GM23338 (cell line): ENCODE results near the gene NET1. TPM values are rescaled to one million over a fixed set of nuclear protein-coding genes. Genes with fewer than 3 reads are reported as not detected.

Experiments
- ATAC-seq: fragments of 200-7000 bp; cut with Tn5 transposase; 3 replicates; pipeline ENCODE4 v1.9.1; 2020
- DNase-seq: peaks from one replicate; pipeline ENCODE4 v3.0.0-alpha.2; 2015; ENCODE audit warnings: low spot score
- H2AFZ ChIP-seq: fragments of 200-600 bp; sonication (generic); 2 replicates; pipeline ENCODE4 v1.8.0; 2016; ENCODE audit warnings: antibody characterized with exemption, mild to moderate bottlenecking, moderate library complexity
- H3F3A ChIP-seq: fragments of 200-600 bp; sonication (generic); replicated peaks from 2 replicates; pipeline ENCODE4 v1.8.0; 2017; ENCODE audit warnings: antibody characterized with exemption, mixed run types, low read depth
- H3K27ac ChIP-seq: fragments of 200-600 bp; sonication (generic); 2 replicates; pipeline ENCODE4 v1.6.1; 2016; ENCODE audit warnings: low read depth
- H3K27me3 ChIP-seq: fragments of 200-600 bp; sonication (generic); 2 replicates; pipeline ENCODE4 v1.8.0; 2016; ENCODE audit warnings: mild to moderate bottlenecking, mixed run types, moderate library complexity; ENCODE audit not compliant: insufficient read depth
- H3K36me3 ChIP-seq: fragments of 200-600 bp; sonication (generic); 2 replicates; pipeline ENCODE4 v1.8.0; 2016; ENCODE audit warnings: mild to moderate bottlenecking; ENCODE audit not compliant: insufficient read depth
- H3K4me1 ChIP-seq: fragments of 200-600 bp; sonication (generic); 2 replicates; pipeline ENCODE4 v1.8.0; 2016; ENCODE audit warnings: mild to moderate bottlenecking, moderate library complexity; ENCODE audit not compliant: insufficient read depth
- H3K4me2 ChIP-seq: fragments of 200-600 bp; sonication (generic); 2 replicates; pipeline ENCODE4 v1.7.1; 2017; ENCODE audit warnings: mixed run types
- H3K4me3 ChIP-seq: fragments of 200-600 bp; sonication (generic); 2 replicates; pipeline ENCODE4 v1.6.1; 2016; ENCODE audit warnings: mixed run types
- H3K79me2 ChIP-seq: fragments of 200-600 bp; sonication (generic); replicated peaks from 2 replicates; pipeline ENCODE4 v1.8.0; 2017; ENCODE audit warnings: mild to moderate bottlenecking; ENCODE audit not compliant: insufficient read depth
- H3K9me2 ChIP-seq: fragments of 200-600 bp; sonication (generic); 2 replicates; pipeline ENCODE4 v1.8.0; 2017; ENCODE audit not compliant: insufficient read depth
- H4K20me1 ChIP-seq: fragments of 200-600 bp; sonication (generic); replicated peaks from 2 replicates; pipeline ENCODE4 v1.8.0; 2017; ENCODE audit warnings: mild to moderate bottlenecking; ENCODE audit not compliant: insufficient read depth
- H3K27ac Mint-ChIP-seq: 2 replicates; pipeline ENCODE4 v1.8.0; 2020; ENCODE audit warnings: inconsistent platforms, mild to moderate bottlenecking, moderate library complexity, mixed read lengths
- H3K27me3 Mint-ChIP-seq: 3 replicates; pipeline ENCODE4 v1.8.0; 2022; ENCODE audit warnings: low read depth, mild to moderate bottlenecking, moderate library complexity, mixed read lengths, inconsistent platforms; ENCODE audit not compliant: insufficient read depth, poor library complexity
- H3K36me3 Mint-ChIP-seq: 3 replicates; pipeline ENCODE4 v1.8.0; 2021; ENCODE audit warnings: low read depth, mild to moderate bottlenecking, inconsistent platforms, moderate library complexity, mixed read lengths
- H3K4me1 Mint-ChIP-seq: 3 replicates; pipeline ENCODE4 v1.8.0; 2020; ENCODE audit warnings: mild to moderate bottlenecking, inconsistent platforms, mixed read lengths
- H3K4me3 Mint-ChIP-seq: 3 replicates; pipeline ENCODE4 v1.8.0; 2021; ENCODE audit warnings: moderate library complexity, mild to moderate bottlenecking, inconsistent platforms, mixed read lengths
- H3K9me3 Mint-ChIP-seq: 3 replicates; pipeline ENCODE4 v1.8.0; 2020; ENCODE audit warnings: moderate library complexity, mild to moderate bottlenecking, inconsistent platforms, mixed read lengths
- CREB1 ChIP-seq: fragments of 250-450 bp; sonication (Bioruptor Pico); IDR thresholded peaks from 2 replicates; pipeline ENCODE4 v1.5.0; 2020; ENCODE audit warnings: low read depth, mild to moderate bottlenecking, moderate library complexity
- EZH2 ChIP-seq: fragments of 200-600 bp; sonication (generic); IDR thresholded peaks from one replicate; pipeline ENCODE4 v1.8.0; 2017; ENCODE audit warnings: antibody characterized with exemption, mild to moderate bottlenecking, low read depth; ENCODE audit not compliant: unreplicated experiment
- JUNB ChIP-seq: IDR thresholded peaks from one replicate; pipeline ENCODE4 v1.6.1; 2016; ENCODE audit warnings: antibody characterized with exemption; ENCODE audit not compliant: unreplicated experiment
- NANOG ChIP-seq: IDR thresholded peaks from 2 replicates; pipeline ENCODE4 v1.6.1; 2016; ENCODE audit warnings: antibody characterized with exemption, borderline replicate concordance
- STAT1 ChIP-seq: IDR thresholded peaks from one replicate; pipeline ENCODE4 v1.6.1; 2016; ENCODE audit warnings: antibody characterized with exemption; ENCODE audit not compliant: unreplicated experiment
- ZNF331 ChIP-seq: fragments of 250-450 bp; sonication (Bioruptor Pico); IDR thresholded peaks from 2 replicates; pipeline ENCODE4 v1.5.0; 2020; ENCODE audit warnings: low read depth, mild to moderate bottlenecking, moderate library complexity
- polyA plus RNA-seq: library from polyadenylated mRNA; unstranded; fragments of >200 nt; fragmentation: Nextera tagmentation; extraction: Ambion mirVana; gene quantifications from 2 replicates; pipeline ENCODE4 v1.2.1, GENCODE V29; 2016
- total RNA-seq: library from RNA; depleted of rRNA; stranded (reverse); fragments of >200 nt; shearing (Covaris generic); gene quantifications from 2 replicates; pipeline ENCODE4 v1.2.3, GENCODE V29; 2014
- TF ChIP-seq, protein P1 (sequence below): fragments of 250-450 bp; sonication (Bioruptor Pico); IDR thresholded peaks from 2 replicates; pipeline ENCODE4 v1.5.0; 2020; ENCODE audit warnings: mild to moderate bottlenecking, moderate library complexity
- TF ChIP-seq, protein P2 (sequence below): IDR thresholded peaks from one replicate; pipeline ENCODE4 v1.6.1; 2018; ENCODE audit warnings: antibody characterized with exemption; ENCODE audit not compliant: unreplicated experiment
- TF ChIP-seq, protein P3 (sequence below), 2 experiments: fragments of 200-600 bp in 1 of 2; sonication (generic) in 1 of 2; conservative IDR thresholded peaks; 2 replicates each; pipeline versions ENCODE4 v1.5.1 to v1.6.1; 2016 to 2017; ENCODE audit warnings: antibody characterized with exemption in 2 of 2, low read depth in 2 of 2, mild to moderate bottlenecking in 2 of 2, moderate library complexity in 1 of 2
- TF ChIP-seq, protein P4 (sequence below): IDR thresholded peaks from 2 replicates; pipeline ENCODE4 v1.6.1; 2016; ENCODE audit warnings: antibody characterized with exemption

Gene NET1
- total and polyA plus RNA-seq, 2 experiments from 2014 or later, result 47.9 to 93.9 TPM

DNA sequence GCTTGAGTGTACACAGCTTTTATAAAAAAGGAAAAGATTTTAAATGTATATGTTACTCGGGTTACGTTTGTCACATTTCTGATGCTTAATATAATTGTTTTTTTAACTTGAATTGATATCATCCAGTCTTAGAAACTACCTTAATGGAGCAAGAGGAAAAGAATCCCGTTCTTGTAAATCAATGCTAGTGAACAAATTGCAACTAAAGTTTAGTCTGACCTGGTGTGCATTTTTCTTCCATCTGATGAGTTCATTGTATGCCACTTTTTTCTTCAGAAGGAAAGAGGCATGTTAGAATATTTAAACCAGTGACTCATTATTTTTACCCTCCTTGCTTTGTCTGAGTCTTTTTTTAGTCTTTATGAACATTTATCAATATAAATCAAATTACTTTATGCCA lies 34.7 kb downstream of the NET1 start (continued):
- TF ChIP-seq, protein P1, sequence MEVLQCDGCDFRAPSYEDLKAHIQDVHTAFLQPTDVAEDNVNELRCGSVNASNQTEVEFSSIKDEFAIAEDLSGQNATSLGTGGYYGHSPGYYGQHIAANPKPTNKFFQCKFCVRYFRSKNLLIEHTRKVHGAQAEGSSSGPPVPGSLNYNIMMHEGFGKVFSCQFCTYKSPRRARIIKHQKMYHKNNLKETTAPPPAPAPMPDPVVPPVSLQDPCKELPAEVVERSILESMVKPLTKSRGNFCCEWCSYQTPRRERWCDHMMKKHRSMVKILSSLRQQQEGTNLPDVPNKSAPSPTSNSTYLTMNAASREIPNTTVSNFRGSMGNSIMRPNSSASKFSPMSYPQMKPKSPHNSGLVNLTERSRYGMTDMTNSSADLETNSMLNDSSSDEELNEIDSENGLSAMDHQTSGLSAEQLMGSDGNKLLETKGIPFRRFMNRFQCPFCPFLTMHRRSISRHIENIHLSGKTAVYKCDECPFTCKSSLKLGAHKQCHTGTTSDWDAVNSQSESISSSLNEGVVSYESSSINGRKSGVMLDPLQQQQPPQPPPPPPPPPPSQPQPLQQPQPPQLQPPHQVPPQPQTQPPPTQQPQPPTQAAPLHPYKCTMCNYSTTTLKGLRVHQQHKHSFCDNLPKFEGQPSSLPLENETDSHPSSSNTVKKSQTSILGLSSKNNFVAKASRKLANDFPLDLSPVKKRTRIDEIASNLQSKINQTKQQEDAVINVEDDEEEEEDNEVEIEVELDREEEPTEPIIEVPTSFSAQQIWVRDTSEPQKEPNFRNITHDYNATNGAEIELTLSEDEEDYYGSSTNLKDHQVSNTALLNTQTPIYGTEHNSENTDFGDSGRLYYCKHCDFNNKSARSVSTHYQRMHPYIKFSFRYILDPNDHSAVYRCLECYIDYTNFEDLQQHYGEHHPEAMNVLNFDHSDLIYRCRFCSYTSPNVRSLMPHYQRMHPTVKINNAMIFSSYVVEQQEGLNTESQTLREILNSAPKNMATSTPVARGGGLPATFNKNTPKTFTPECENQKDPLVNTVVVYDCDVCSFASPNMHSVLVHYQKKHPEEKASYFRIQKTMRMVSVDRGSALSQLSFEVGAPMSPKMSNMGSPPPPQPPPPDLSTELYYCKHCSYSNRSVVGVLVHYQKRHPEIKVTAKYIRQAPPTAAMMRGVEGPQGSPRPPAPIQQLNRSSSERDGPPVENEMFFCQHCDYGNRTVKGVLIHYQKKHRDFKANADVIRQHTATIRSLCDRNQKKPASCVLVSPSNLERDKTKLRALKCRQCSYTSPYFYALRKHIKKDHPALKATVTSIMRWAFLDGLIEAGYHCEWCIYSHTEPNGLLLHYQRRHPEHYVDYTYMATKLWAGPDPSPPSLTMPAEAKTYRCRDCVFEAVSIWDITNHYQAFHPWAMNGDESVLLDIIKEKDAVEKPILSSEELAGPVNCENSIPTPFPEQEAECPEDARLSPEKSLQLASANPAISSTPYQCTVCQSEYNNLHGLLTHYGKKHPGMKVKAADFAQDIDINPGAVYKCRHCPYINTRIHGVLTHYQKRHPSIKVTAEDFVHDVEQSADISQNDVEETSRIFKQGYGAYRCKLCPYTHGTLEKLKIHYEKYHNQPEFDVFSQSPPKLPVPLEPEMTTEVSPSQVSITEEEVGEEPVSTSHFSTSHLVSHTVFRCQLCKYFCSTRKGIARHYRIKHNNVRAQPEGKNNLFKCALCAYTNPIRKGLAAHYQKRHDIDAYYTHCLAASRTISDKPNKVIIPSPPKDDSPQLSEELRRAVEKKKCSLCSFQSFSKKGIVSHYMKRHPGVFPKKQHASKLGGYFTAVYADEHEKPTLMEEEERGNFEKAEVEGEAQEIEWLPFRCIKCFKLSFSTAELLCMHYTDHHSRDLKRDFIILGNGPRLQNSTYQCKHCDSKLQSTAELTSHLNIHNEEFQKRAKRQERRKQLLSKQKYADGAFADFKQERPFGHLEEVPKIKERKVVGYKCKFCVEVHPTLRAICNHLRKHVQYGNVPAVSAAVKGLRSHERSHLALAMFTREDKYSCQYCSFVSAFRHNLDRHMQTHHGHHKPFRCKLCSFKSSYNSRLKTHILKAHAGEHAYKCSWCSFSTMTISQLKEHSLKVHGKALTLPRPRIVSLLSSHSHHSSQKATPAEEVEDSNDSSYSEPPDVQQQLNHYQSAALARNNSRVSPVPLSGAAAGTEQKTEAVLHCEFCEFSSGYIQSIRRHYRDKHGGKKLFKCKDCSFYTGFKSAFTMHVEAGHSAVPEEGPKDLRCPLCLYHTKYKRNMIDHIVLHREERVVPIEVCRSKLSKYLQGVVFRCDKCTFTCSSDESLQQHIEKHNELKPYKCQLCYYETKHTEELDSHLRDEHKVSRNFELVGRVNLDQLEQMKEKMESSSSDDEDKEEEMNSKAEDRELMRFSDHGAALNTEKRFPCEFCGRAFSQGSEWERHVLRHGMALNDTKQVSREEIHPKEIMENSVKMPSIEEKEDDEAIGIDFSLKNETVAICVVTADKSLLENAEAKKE (CRISPR knock-in tag), result no peak
- TF ChIP-seq, protein P2, sequence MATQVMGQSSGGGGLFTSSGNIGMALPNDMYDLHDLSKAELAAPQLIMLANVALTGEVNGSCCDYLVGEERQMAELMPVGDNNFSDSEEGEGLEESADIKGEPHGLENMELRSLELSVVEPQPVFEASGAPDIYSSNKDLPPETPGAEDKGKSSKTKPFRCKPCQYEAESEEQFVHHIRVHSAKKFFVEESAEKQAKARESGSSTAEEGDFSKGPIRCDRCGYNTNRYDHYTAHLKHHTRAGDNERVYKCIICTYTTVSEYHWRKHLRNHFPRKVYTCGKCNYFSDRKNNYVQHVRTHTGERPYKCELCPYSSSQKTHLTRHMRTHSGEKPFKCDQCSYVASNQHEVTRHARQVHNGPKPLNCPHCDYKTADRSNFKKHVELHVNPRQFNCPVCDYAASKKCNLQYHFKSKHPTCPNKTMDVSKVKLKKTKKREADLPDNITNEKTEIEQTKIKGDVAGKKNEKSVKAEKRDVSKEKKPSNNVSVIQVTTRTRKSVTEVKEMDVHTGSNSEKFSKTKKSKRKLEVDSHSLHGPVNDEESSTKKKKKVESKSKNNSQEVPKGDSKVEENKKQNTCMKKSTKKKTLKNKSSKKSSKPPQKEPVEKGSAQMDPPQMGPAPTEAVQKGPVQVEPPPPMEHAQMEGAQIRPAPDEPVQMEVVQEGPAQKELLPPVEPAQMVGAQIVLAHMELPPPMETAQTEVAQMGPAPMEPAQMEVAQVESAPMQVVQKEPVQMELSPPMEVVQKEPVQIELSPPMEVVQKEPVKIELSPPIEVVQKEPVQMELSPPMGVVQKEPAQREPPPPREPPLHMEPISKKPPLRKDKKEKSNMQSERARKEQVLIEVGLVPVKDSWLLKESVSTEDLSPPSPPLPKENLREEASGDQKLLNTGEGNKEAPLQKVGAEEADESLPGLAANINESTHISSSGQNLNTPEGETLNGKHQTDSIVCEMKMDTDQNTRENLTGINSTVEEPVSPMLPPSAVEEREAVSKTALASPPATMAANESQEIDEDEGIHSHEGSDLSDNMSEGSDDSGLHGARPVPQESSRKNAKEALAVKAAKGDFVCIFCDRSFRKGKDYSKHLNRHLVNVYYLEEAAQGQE, result no peak
- no peak for TF ChIP-seq CREB1 (CRISPR knock-in tag)

DNA sequence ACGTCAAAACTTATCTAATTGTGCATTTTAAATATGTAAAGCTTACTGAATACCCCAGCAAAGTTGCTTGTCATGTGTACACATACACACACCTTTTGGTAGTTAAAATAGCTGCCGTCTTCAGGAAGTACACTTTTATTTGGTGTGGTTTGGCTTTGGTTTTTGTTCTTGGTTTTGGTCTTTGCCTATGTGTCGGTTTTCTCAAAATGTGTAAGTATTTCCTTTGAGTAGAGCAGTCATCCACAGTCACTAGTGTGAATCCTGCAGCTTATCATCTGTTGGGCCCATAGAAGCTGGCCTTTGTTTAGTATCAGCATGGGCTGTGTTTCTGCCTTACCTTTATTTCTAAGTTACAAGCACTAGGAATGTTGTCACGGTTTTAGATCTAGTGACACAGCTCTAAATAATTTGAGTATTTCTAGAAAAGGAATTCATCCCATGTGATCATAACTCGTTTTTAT lies 35.3 kb downstream of the NET1 start:
- peak overlapping the region; percentile 55 for H3K4me3 ChIP-seq
- Mint-ChIP-seq H3K27me3 (no peaks in the 10 kb centered on the region), H3K4me1 (peaks cover 28% of the 10 kb centered on the region; the same call in 2 of the 3 replicates), H3K27ac (peak overlapping the region; percentile 15; the same call in 1 of the 2 replicates), H3K4me3 (peak overlapping the region; percentile 84), H3K36me3 (peaks cover 10% of the 10 kb centered on the region), H3K9me3 (no peaks in the 10 kb centered on the region)
- no peak overlapping the region for H3K27ac ChIP-seq
- H3K9me2 ChIP-seq, result no peaks in the 10 kb centered on the region
- no peaks in the 10 kb centered on the region; the same call in 1 of the 2 replicates for H4K20me1 ChIP-seq
- H2AFZ ChIP-seq, result no peak overlapping the region
- peaks cover 6% of the 10 kb centered on the region for H3K36me3 ChIP-seq
- no peaks in the 10 kb centered on the region for H3F3A ChIP-seq
- peak overlapping the region; percentile 70 for H3K4me2 ChIP-seq
- ATAC-seq (no peak), DNase-seq (no peak)
- H3K4me1 ChIP-seq, result peaks cover 38% of the 10 kb centered on the region
- no peaks in the 10 kb centered on the region for H3K27me3 ChIP-seq
- H3K79me2 ChIP-seq, result peaks cover 65% of the 10 kb centered on the region
- no peak for TF ChIP-seq ZNF331 (CRISPR knock-in tag)
- TF ChIP-seq, protein P3, sequence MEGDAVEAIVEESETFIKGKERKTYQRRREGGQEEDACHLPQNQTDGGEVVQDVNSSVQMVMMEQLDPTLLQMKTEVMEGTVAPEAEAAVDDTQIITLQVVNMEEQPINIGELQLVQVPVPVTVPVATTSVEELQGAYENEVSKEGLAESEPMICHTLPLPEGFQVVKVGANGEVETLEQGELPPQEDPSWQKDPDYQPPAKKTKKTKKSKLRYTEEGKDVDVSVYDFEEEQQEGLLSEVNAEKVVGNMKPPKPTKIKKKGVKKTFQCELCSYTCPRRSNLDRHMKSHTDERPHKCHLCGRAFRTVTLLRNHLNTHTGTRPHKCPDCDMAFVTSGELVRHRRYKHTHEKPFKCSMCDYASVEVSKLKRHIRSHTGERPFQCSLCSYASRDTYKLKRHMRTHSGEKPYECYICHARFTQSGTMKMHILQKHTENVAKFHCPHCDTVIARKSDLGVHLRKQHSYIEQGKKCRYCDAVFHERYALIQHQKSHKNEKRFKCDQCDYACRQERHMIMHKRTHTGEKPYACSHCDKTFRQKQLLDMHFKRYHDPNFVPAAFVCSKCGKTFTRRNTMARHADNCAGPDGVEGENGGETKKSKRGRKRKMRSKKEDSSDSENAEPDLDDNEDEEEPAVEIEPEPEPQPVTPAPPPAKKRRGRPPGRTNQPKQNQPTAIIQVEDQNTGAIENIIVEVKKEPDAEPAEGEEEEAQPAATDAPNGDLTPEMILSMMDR (conservative IDR thresholded peaks at IDR 0.05; ENCODE audit: low read depth in 2 of 2), result no peak
- TF ChIP-seq STAT1, result no peak
- no peak for TF ChIP-seq JUNB
- TF ChIP-seq NANOG, result no peak
- TF ChIP-seq, protein P4, sequence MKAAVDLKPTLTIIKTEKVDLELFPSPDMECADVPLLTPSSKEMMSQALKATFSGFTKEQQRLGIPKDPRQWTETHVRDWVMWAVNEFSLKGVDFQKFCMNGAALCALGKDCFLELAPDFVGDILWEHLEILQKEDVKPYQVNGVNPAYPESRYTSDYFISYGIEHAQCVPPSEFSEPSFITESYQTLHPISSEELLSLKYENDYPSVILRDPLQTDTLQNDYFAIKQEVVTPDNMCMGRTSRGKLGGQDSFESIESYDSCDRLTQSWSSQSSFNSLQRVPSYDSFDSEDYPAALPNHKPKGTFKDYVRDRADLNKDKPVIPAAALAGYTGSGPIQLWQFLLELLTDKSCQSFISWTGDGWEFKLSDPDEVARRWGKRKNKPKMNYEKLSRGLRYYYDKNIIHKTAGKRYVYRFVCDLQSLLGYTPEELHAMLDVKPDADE, result no peak
- no peak for TF ChIP-seq EZH2
